Common myeloid progenitor, CD34-positive (primary cell): Measurements from ENCODE around the gene IDH2.

ENCODE experiments used
- CTCF ChIA-PET: fragments of 350-600 bp; sonication (Branson Sonifier 250); formaldehyde crosslinking; loops from one replicate; lab custom pipeline; 2021; ENCODE audit warnings: antibody characterized with exemption; lab: Charles Lee
- POLR2A ChIA-PET: fragments of 350-600 bp; sonication (Branson Sonifier 250); formaldehyde crosslinking; loops from one replicate; lab custom pipeline; 2021; ENCODE audit warnings: antibody characterized with exemption; lab: Charles Lee
- DNase-seq, 3 donors: peaks; one replicate each; pipeline versions ENCODE4 v3.0.0 to v3.0.0-alpha.2; 2013
- H3K27ac ChIP-seq, 2 experiments: 1 replicate in 1 of 2; 2 replicates in 1 of 2; pipeline ENCODE4 v1.7.0; 2013; ENCODE audit warnings: inconsistent platforms in 2 of 2, low read length in 2 of 2, mild to moderate bottlenecking in 2 of 2, low read depth in 1 of 2, moderate library complexity in 1 of 2; ENCODE audit not compliant: severe bottlenecking in 2 of 2, insufficient read depth in 1 of 2, poor library complexity in 1 of 2
- H3K27me3 ChIP-seq, 5 experiments: replicated peaks in 2 of 5; 1 replicate in 3 of 5; 2 replicates in 2 of 5; pipeline versions ENCODE4 v1.6.1 to v1.7.0; 2013; ENCODE audit warnings: low read length in 4 of 5, mild to moderate bottlenecking in 2 of 5, moderate library complexity in 2 of 5, inconsistent platforms in 1 of 5; ENCODE audit not compliant: insufficient read depth in 5 of 5, control insufficient read depth in 4 of 5
- H3K36me3 ChIP-seq, 4 experiments: 1 replicate in 2 of 4; 2 replicates in 2 of 4; pipeline versions ENCODE4 v1.6.1 to v1.7.0; 2013; ENCODE audit warnings: low read length in 3 of 4, control low read depth in 1 of 4, mild to moderate bottlenecking in 1 of 4; ENCODE audit not compliant: control insufficient read depth in 4 of 4, insufficient read depth in 4 of 4
- H3K4me1 ChIP-seq, 4 experiments: 1 replicate in 3 of 4; 2 replicates in 1 of 4; pipeline versions ENCODE4 v1.6.1 to v1.7.1; 2013; ENCODE audit warnings: low read length in 3 of 4, mild to moderate bottlenecking in 3 of 4, control low read depth in 1 of 4, inconsistent platforms in 1 of 4, moderate library complexity in 1 of 4; ENCODE audit not compliant: control insufficient read depth in 4 of 4, insufficient read depth in 4 of 4; ENCODE audit errors: control extremely low read depth in 1 of 4
- H3K4me3 ChIP-seq, 7 experiments: 1 replicate in 4 of 7; 2 replicates in 3 of 7; pipeline versions ENCODE4 v1.5.1 to v1.7.0; 2013; ENCODE audit warnings: mild to moderate bottlenecking in 7 of 7, low read length in 6 of 7, moderate library complexity in 6 of 7, inconsistent platforms in 2 of 7, low read depth in 2 of 7, control low read depth in 1 of 7; ENCODE audit not compliant: insufficient read depth in 4 of 7, control insufficient read depth in 1 of 7; ENCODE audit errors: extremely low read depth in 1 of 7
- H3K9me3 ChIP-seq, 5 experiments: 1 replicate in 4 of 5; 2 replicates in 1 of 5; pipeline versions ENCODE4 v1.6.1 to v1.7.1; 2013; ENCODE audit warnings: low read length in 4 of 5, mild to moderate bottlenecking in 2 of 5, inconsistent platforms in 1 of 5, low read depth in 1 of 5, moderate library complexity in 1 of 5; ENCODE audit not compliant: control insufficient read depth in 4 of 5, insufficient read depth in 2 of 5; ENCODE audit errors: control extremely low read depth in 1 of 5
- WGBS: methylation state at CpG from one replicate; pipeline ENCODE4 v1.1.5; 2013; ENCODE audit not compliant: insufficient coverage; 5-methylcytosine and 5-hydroxymethylcytosine counted together

The IDH2 gene

DNA sequence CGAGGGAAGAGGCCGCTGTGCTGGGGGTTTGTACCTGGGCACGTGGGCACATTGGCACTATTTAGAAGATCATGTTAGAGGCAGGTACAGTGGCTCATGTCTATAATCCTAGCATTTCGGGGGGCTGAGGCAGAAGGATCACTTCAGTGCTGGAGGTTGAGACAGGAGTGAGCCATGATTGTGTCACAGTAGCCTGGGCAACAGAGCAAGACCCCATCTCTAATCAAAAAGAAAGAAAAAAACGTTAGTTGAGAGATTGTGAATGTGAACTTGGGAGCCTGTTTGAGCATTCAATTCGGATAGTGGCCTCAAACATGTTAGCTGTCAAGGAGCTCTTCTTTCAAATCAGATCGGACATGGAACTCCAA is 36.6 kb downstream of the IDH2 start:
- Histone ChIP-seq H3K36me3 (peaks cover 2 to 32% (median 17%) of the 10 kb centered on the region in 4 experiments), H3K27ac (peak overlapping the region in 1 of 2 experiments; percentile 70), H3K9me3 (no peaks in the 10 kb centered on the region), H3K4me1 (peaks cover 18 to 59% (median 33%) of the 10 kb centered on the region in 4 experiments), H3K4me3 (peak overlapping the region in 1 of 7 experiments; percentile 47), H3K27me3 (no peaks in the 10 kb centered on the region)
- WGBS = 87% methylated on average over 6 of the region's 7 CpGs
- CTCF ChIA-PET = interaction anchor here (1.1 to 2.7 kb wide), 4 partner anchors 19 to 34 kb away, joined by 3 to 13 read pairs (median 4); no protein-coding TSS in a partner anchor
- DNase-seq = no peak
- POLR2A ChIA-PET = no interaction called here

DNA sequence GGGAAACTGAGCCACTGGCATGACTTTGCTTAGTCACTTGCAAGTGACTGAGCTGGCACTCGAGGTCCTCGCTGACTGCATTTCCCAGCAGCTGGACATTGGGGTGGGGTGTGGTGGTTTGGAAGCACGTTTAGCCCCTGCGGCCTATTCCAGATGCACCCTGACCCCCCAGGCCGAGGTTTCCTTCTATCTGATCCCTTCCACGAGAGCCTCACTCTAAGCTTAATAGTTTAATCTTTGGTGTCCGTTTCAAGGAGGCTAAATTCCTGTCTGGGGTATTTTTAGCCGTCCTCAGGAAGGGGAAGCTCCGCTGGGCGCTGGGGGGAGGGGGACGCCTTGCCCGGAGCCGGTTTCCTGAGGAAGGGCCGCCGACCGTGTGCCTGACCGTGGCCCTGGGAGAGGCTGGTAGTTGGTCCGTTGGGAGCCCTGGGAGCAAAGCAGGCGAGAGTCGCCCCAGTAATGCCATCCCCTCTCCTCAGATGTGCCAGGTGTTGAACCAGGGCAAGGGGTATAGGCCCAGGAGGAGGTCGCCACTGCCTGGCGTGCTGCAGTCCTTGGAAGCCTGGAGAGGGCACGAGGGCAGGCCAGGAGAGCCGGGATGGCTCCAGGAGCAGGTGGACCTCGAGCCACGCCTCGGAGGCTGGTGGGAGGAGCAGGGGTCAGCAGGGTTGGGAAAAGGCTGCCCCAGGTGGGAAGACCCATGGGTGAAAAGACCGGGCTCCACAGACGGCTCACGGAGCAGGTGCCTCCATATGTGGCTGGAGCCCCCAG is 37.2 kb downstream of the IDH2 start:
- no peaks in the 10 kb centered on the region for H3K9me3 ChIP-seq
- POLR2A ChIA-PET = no interaction called here
- CTCF ChIA-PET = interaction anchor here (0.7 to 2.7 kb wide), 4 partner anchors 10 to 33 kb away, joined by 3 to 13 read pairs (median 4); no protein-coding TSS in a partner anchor
- 26% methylated on average over 29 of the region's 30 CpGs for WGBS
- H3K27me3 ChIP-seq = no peaks in the 10 kb centered on the region
- H3K4me3 ChIP-seq = peak overlapping the region in 4 of 7 experiments; percentile 35 to 58 (median 44)
- H3K36me3 ChIP-seq = peaks cover 2 to 32% (median 17%) of the 10 kb centered on the region in 4 experiments
- DNase-seq = no peak
- H3K4me1 ChIP-seq = peaks cover 18 to 64% (median 35%) of the 10 kb centered on the region in 4 experiments
- peak overlapping the region in 1 of 2 experiments; percentile 70 for H3K27ac ChIP-seq

DNA sequence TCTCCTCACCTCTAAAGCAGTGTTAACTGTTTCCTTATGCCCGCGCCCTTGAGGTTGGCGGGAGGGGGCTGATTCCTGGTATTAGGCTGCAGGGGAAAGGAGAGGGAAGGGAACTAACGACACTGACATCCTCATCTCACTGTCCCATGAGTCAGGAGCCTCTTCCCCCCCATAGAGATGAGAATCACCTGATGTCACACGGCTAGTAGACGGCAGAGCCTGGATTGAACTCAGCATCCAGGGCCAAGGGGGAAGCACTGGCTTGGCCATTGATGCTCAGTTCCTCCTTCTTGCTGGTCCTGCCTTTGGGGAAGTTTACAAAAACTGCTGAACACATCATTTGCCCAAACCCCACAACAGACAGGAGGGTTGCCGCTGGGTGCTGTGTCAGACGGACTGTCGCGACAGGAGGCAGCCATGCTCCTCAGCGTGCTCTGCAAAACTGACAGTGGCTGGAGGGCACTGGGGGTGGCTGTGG is 38.5 kb downstream of the IDH2 start:
- H3K4me3 ChIP-seq = no peak overlapping the region
- CTCF ChIA-PET = interaction anchor here (2.7 kb wide), 1 partner anchor 28 kb away, joined by 13 read pairs; no protein-coding TSS in a partner anchor

DNA sequence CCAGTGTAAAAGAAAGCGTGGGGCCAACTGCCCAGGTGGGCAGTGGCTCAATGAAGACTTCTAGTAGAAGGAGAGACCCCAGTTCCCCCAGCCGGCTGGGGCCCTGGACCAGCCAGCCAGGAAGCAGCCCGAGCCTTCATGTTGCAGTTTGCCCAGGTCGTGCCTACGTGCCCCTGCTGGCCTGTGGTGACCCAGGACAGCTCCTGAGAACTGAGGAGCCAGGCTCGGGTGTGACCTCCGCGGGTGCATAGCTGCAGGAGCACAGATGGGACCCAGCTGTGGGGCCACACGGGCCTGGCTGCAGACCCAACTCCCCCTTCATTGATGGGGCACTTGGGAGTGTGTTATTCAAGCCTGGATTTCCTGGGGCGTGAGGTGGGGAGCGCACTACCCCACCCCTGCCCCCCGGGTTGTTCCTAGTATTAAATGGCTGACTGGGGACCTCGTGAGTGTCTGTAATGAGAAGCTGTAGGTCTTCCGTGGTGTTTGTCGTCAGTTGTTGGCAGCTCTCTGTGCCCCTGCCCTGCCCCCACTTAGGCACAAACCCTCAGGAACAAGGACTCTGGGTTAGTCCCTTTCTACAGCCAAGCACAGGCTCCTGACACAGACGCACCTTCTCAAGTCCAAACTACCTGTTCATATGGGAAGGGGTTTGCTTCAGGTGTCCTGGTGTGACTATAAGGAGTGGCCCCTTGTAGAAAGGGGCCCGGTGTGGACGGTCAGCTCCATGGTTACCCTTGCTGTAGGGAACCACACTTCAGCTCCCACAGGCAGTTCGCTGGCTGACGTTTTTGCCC is 39.1 kb downstream of the IDH2 start:
- no peak overlapping the region for H3K27ac ChIP-seq
- CTCF ChIA-PET = interaction anchor here (0.6 kb wide), 1 partner anchor 17 kb away, joined by 3 read pairs; no protein-coding TSS in a partner anchor
- peaks cover 23 to 78% (median 47%) of the 10 kb centered on the region in 4 experiments for H3K4me1 ChIP-seq
- no peak for DNase-seq
- no peak overlapping the region for H3K4me3 ChIP-seq
- no peaks in the 10 kb centered on the region for H3K9me3 ChIP-seq
- no peaks in the 10 kb centered on the region for H3K27me3 ChIP-seq
- POLR2A ChIA-PET = no interaction called here
- WGBS = 79% methylated on average over 17 of the region's 20 CpGs
- H3K36me3 ChIP-seq = peaks cover 2 to 20% (median 9%) of the 10 kb centered on the region in 4 experiments

More for the DNA sequence above, 38.5 kb downstream of the IDH2 start:
- peaks cover 19 to 72% (median 46%) of the 10 kb centered on the region in 4 experiments for H3K4me1 ChIP-seq
- DNase-seq = peak; percentile 51 to 83 (median 80)
- POLR2A ChIA-PET = no interaction called here
- WGBS = 27% methylated on average over 10 of the region's 11 CpGs
- no peaks in the 10 kb centered on the region for H3K27me3 ChIP-seq
- no peaks in the 10 kb centered on the region for H3K9me3 ChIP-seq
- no peak overlapping the region for H3K27ac ChIP-seq
- H3K36me3 ChIP-seq = peaks cover 2 to 26% (median 14%) of the 10 kb centered on the region in 4 experiments

DNA sequence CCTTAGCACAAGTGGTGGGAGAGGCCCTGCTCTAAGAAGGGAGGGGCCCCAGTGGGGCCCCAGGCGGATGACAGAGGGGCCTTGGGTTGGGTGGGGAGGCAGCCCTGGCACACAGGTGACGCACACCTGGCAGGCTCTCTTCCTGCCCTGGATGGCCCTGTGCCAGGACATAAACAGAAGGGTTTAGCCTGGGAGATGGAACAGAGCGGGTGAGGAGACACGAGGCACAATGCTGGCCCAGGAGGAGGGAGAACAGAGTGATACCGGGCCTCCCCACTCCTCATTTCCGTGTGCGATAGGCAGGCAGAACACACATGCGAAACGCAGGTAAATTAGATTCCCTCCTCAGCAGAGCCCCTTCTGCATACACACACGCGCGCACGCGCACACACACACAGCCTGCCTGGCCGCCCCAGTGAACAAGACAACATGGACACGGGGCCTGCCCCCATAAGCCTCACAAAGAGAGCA is 39.8 kb downstream of the IDH2 start:
- ChIA-PET CTCF (interaction anchor here (2.1 kb wide), 1 partner anchor 8 kb away, joined by 6 read pairs; no protein-coding TSS in a partner anchor), POLR2A (no interaction called here)
- Histone ChIP-seq H3K27me3 (no peaks in the 10 kb centered on the region), H3K4me1 (peaks cover 23 to 84% (median 47%) of the 10 kb centered on the region in 4 experiments), H3K27ac (peak overlapping the region in 1 of 2 experiments; percentile 34), H3K9me3 (no peaks in the 10 kb centered on the region), H3K4me3 (no peak overlapping the region), H3K36me3 (peaks cover 2 to 13% (median 5%) of the 10 kb centered on the region in 4 experiments)
- DNase-seq = no peak
- 90% methylated on average over 16 of the region's 16 CpGs for WGBS

DNA sequence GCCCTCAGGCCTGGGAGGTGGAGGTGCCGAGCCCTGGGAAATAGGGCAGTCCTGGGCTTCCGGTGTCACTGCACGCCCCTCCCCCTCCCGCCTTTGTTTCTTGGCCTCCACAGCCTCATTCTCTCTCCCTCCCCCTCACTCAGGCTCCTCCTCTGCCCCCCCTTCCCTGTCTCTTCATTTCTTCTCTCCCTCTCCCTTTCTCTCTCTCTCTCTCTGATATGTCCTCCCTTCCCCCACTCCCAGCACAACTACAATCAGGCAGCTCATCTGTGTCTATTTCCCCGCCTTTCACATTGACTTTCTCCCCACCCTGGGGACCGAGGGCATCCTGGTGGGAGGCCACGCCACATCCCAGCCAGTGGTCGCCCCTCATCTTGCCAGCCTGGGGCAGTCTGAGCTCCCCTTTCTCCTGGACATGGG is 40.2 kb downstream of the IDH2 start:
- Histone ChIP-seq H3K27ac (peak overlapping the region in 1 of 2 experiments; percentile 34), H3K4me1 (peaks cover 23 to 84% (median 47%) of the 10 kb centered on the region in 4 experiments), H3K27me3 (no peaks in the 10 kb centered on the region), H3K9me3 (no peaks in the 10 kb centered on the region), H3K36me3 (peaks cover 0 to 9% (median 2%) of the 10 kb centered on the region in 4 experiments), H3K4me3 (no peak overlapping the region)
- WGBS = 91% methylated on average over 6 of the region's 8 CpGs
- DNase-seq = no peak
- ChIA-PET POLR2A (no interaction called here), CTCF (interaction anchor here (2.1 kb wide), 1 partner anchor 8 kb away, joined by 6 read pairs; no protein-coding TSS in a partner anchor)
